ENCODE measurements around the gene UBTD1.
A peak's percentile ranks its signal among the peaks of the same experiment; 100 is the strongest.

Gene UBTD1

DNA sequence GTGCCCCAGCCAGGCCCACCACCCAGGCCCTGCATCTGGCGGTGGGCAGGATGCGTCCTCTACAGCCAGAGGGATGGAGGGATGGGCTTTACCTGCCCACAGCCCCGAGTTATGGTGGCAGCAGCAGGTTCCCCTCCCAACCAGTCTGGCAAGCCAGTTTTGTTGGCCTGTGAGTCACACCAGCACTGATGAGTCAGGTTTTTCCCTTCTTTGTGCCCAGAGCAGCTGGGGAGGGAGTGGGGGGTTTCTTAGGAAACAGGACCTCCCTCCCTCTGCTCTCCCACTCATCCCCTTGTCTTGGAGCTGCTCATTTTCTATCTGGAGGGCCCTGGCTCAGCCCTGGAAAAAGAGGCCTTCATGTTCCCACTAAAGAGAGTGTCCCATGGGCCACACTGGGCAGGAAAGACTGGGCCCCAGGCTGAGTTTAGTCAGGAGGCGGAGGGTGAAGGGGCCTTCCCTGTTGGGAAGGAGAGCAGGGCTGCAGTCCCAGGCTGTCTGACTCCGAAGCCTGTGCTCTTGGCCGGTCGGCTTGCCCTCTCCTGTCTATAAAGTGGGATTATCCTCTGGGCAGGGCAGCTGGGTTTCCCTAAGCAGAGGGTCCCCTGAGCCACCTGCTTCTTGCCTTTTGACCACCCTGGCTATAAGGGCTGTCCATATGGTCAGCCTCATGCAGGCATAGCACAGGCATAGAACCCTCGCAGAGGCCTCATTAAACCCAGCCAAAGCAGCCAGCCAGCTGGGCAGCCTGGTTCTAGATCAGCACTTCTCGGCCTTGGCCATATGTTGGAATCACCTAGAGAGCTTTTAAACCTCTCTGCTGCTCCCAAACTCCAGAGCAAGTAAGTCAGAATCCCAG lies 43.7 kb downstream of the UBTD1 start:
- peak overlapping the region; percentile 72 for H3K4ac ChIP-seq (ENCODE audit: low read depth, low read length)

DNA sequence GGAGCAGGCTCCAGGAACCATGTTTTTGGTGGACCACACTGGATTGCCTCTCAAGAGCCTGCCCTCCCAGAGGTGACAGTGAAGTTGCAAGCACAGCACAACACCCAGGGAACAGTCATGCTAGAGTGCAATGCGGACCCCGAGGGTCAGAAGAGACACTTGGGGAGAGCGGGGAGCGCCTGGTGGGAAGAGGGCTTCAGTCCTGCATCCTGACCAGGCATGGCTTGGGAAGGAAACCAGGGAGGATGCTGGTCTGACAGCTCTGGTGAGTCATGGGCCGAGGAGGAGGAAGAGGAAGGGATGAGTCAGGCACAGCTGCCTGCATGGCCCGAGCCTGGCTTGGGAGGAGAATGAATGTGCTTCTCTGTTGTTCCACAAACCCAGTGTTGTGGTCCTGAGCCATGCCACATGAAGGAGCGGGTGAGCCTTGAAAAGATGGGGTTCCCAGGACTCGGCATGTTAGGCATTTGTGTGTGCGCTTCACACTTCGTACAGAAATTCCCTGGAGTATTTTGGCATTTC lies 44.4 kb downstream of the UBTD1 start:
- Histone ChIP-seq H2BK5ac (ENCODE audit: low read depth, low read length, poor library complexity) (peak overlapping the region; percentile 97), H3K23ac (ENCODE audit: low read length) (no peak overlapping the region), H3K18ac (ENCODE audit: low read length) (peak overlapping the region; percentile 86), H3K14ac (ENCODE audit: low read length) (peak overlapping the region; percentile 68), H3K4me3 (ENCODE audit: low read depth, low read length) (no peak overlapping the region), H3K36me3 (ENCODE audit: control insufficient read depth in 1 of 2, insufficient read depth in 2 of 2, low read length in 2 of 2) (no peaks in the 10 kb centered on the region), H4K8ac (ENCODE audit: low read depth, low read length) (peak overlapping the region; percentile 86), H3K79me1 (ENCODE audit: low read length) (peaks cover 25% of the 10 kb centered on the region), H3K4ac (ENCODE audit: low read depth, low read length) (peak overlapping the region; percentile 72), H4K91ac (ENCODE audit: low read depth, low read length) (peak overlapping the region; percentile 98), H2BK12ac (ENCODE audit: low read length) (peak overlapping the region; percentile 91), H3K4me1 (ENCODE audit: control insufficient read depth in 1 of 2, insufficient read depth in 2 of 2, low read length in 2 of 2) (peaks cover 45% of the 10 kb centered on the region in 2 experiments), H3K9ac (ENCODE audit: low read length) (no peak overlapping the region), H3K27ac (ENCODE audit: low read depth, low read length) (peak overlapping the region; percentile 98), H2BK120ac (ENCODE audit: insufficient read depth, low read length, poor library complexity) (peak overlapping the region; percentile 99), H3K9me3 (ENCODE audit: insufficient read depth, low read depth, low read length) (no peaks in the 10 kb centered on the region), H3K79me2 (ENCODE audit: control insufficient read depth, insufficient read depth, low read length, poor library complexity) (peaks cover 2% of the 10 kb centered on the region), H4K12ac (ENCODE audit: low read depth, low read length) (peak overlapping the region; percentile 39), H3K4me2 (ENCODE audit: low read length) (peak overlapping the region; percentile 13), H2AFZ (ENCODE audit: insufficient read depth, low read length, poor library complexity) (no peak overlapping the region), H2AK5ac (ENCODE audit: low read length) (peak overlapping the region; percentile 13), H3K27me3 (ENCODE audit: insufficient read depth, low read length) (no peaks in the 10 kb centered on the region)
- WGBS (ENCODE audit: extremely low coverage, insufficient coverage, insufficient read length), result no CpG with 5 or more reads among the region's 10 CpGs
- peak; percentile 83 to 87 for DNase-seq

More for the DNA sequence above, 43.7 kb downstream of the UBTD1 start:
- Histone ChIP-seq H3K23ac (ENCODE audit: low read length) (no peak overlapping the region), H3K27me3 (ENCODE audit: insufficient read depth, low read length) (no peaks in the 10 kb centered on the region), H2AK5ac (ENCODE audit: low read length) (peak overlapping the region; percentile 89), H3K79me2 (ENCODE audit: control insufficient read depth, insufficient read depth, low read length, poor library complexity) (peaks cover 2% of the 10 kb centered on the region), H2BK12ac (ENCODE audit: low read length) (peak overlapping the region; percentile 91), H3K18ac (ENCODE audit: low read length) (peak overlapping the region; percentile 86), H3K36me3 (ENCODE audit: control insufficient read depth in 1 of 2, insufficient read depth in 2 of 2, low read length in 2 of 2) (peaks cover 0 to under 1% of the 10 kb centered on the region in 2 experiments), H3K79me1 (ENCODE audit: low read length) (peaks cover 25% of the 10 kb centered on the region), H3K9me3 (ENCODE audit: insufficient read depth, low read depth, low read length) (no peaks in the 10 kb centered on the region), H3K4me3 (ENCODE audit: low read depth, low read length) (no peak overlapping the region), H4K8ac (ENCODE audit: low read depth, low read length) (peak overlapping the region; percentile 86), H2BK120ac (ENCODE audit: insufficient read depth, low read length, poor library complexity) (peak overlapping the region; percentile 99), H4K91ac (ENCODE audit: low read depth, low read length) (peak overlapping the region; percentile 98), H2AFZ (ENCODE audit: insufficient read depth, low read length, poor library complexity) (peak overlapping the region; percentile 46), H3K4me1 (ENCODE audit: control insufficient read depth in 1 of 2, insufficient read depth in 2 of 2, low read length in 2 of 2) (peaks cover 46 to 49% of the 10 kb centered on the region in 2 experiments), H3K27ac (ENCODE audit: low read depth, low read length) (peak overlapping the region; percentile 98), H2BK5ac (ENCODE audit: low read depth, low read length, poor library complexity) (peak overlapping the region; percentile 97), H4K12ac (ENCODE audit: low read depth, low read length) (peak overlapping the region; percentile 56), H3K9ac (ENCODE audit: low read length) (no peak overlapping the region), H3K4me2 (ENCODE audit: low read length) (peak overlapping the region; percentile 6), H3K14ac (ENCODE audit: low read length) (peak overlapping the region; percentile 68)
- DNase-seq, result peak; percentile 92 to 94
- WGBS (ENCODE audit: extremely low coverage, insufficient coverage, insufficient read length), result no CpG with 5 or more reads among the region's 9 CpGs

GRCh38 chr10:97546456-97547270 lies 47.9 kb downstream of the UBTD1 start:
- H4K12ac ChIP-seq (ENCODE audit: low read depth, low read length), result no peak overlapping the region
- H4K91ac ChIP-seq (ENCODE audit: low read depth, low read length), result peak overlapping the region; percentile 65
- WGBS (ENCODE audit: extremely low coverage, insufficient coverage, insufficient read length), result no CpG with 5 or more reads among the region's 18 CpGs
- no peak overlapping the region for H3K9ac ChIP-seq (ENCODE audit: low read length)
- H4K8ac ChIP-seq (ENCODE audit: low read depth, low read length), result no peak overlapping the region
- no peak overlapping the region for H2BK120ac ChIP-seq (ENCODE audit: insufficient read depth, low read length, poor library complexity)
- no peak for DNase-seq
- H3K4me3 ChIP-seq (ENCODE audit: low read depth, low read length), result no peak overlapping the region
- H2BK12ac ChIP-seq (ENCODE audit: low read length), result peak overlapping the region; percentile 71
- peak overlapping the region; percentile 61 for H2AK5ac ChIP-seq (ENCODE audit: low read length)
- no peak overlapping the region for H2AFZ ChIP-seq (ENCODE audit: insufficient read depth, low read length, poor library complexity)
- peaks cover 35% of the 10 kb centered on the region for H3K79me1 ChIP-seq (ENCODE audit: low read length)
- no peak overlapping the region for H3K4me2 ChIP-seq (ENCODE audit: low read length)
- no peak overlapping the region for H2BK5ac ChIP-seq (ENCODE audit: low read depth, low read length, poor library complexity)
- H3K79me2 ChIP-seq (ENCODE audit: control insufficient read depth, insufficient read depth, low read length, poor library complexity), result peaks cover 2% of the 10 kb centered on the region
- peaks cover 51 to 52% of the 10 kb centered on the region in 2 experiments for H3K4me1 ChIP-seq (ENCODE audit: control insufficient read depth in 1 of 2, insufficient read depth in 2 of 2, low read length in 2 of 2)
- H3K23ac ChIP-seq (ENCODE audit: low read length), result no peak overlapping the region
- H3K9me3 ChIP-seq (ENCODE audit: insufficient read depth, low read depth, low read length), result no peaks in the 10 kb centered on the region
- peak overlapping the region; percentile 21 for H3K4ac ChIP-seq (ENCODE audit: low read depth, low read length)
- peak overlapping the region; percentile 55 for H3K18ac ChIP-seq (ENCODE audit: low read length)
- peak overlapping the region; percentile 38 for H3K14ac ChIP-seq (ENCODE audit: low read length)
- no peaks in the 10 kb centered on the region for H3K36me3 ChIP-seq (ENCODE audit: control insufficient read depth in 1 of 2, insufficient read depth in 2 of 2, low read length in 2 of 2)
- no peak overlapping the region for H3K27ac ChIP-seq (ENCODE audit: low read depth, low read length)
- H3K27me3 ChIP-seq (ENCODE audit: insufficient read depth, low read length), result no peaks in the 10 kb centered on the region

- no peak overlapping the region for H4K8ac ChIP-seq (ENCODE audit: low read depth, low read length)
- H3K14ac ChIP-seq (ENCODE audit: low read length), result peak overlapping the region; percentile 38
- no peaks in the 10 kb centered on the region for H3K9me3 ChIP-seq (ENCODE audit: insufficient read depth, low read depth, low read length)
- peak overlapping the region; percentile 55 for H3K18ac ChIP-seq (ENCODE audit: low read length)
- peaks cover 31% of the 10 kb centered on the region for H3K79me1 ChIP-seq (ENCODE audit: low read length)
- peak overlapping the region; percentile 71 for H2BK12ac ChIP-seq (ENCODE audit: low read length)
- no peak overlapping the region for H2AFZ ChIP-seq (ENCODE audit: insufficient read depth, low read length, poor library complexity)
- no peak overlapping the region for H3K4me2 ChIP-seq (ENCODE audit: low read length)
- H3K9ac ChIP-seq (ENCODE audit: low read length), result no peak overlapping the region
- H3K27me3 ChIP-seq (ENCODE audit: insufficient read depth, low read length), result no peaks in the 10 kb centered on the region
- H3K4me3 ChIP-seq (ENCODE audit: low read depth, low read length), result no peak overlapping the region
- peak overlapping the region; percentile 21 for H3K4ac ChIP-seq (ENCODE audit: low read depth, low read length)
- DNase-seq, result no peak
- no CpG with 5 or more reads among the region's 4 CpGs for WGBS (ENCODE audit: extremely low coverage, insufficient coverage, insufficient read length)
- peaks cover 2% of the 10 kb centered on the region for H3K79me2 ChIP-seq (ENCODE audit: control insufficient read depth, insufficient read depth, low read length, poor library complexity)
- H2AK5ac ChIP-seq (ENCODE audit: low read length), result peak overlapping the region; percentile 61
- peak overlapping the region; percentile 65 for H4K91ac ChIP-seq (ENCODE audit: low read depth, low read length)
- H3K36me3 ChIP-seq (ENCODE audit: control insufficient read depth in 1 of 2, insufficient read depth in 2 of 2, low read length in 2 of 2), result no peaks in the 10 kb centered on the region
- no peak overlapping the region for H2BK120ac ChIP-seq (ENCODE audit: insufficient read depth, low read length, poor library complexity)
- peaks cover 47 to 48% of the 10 kb centered on the region in 2 experiments for H3K4me1 ChIP-seq (ENCODE audit: control insufficient read depth in 1 of 2, insufficient read depth in 2 of 2, low read length in 2 of 2)
- no peak overlapping the region for H3K23ac ChIP-seq (ENCODE audit: low read length)
- no peak overlapping the region for H3K27ac ChIP-seq (ENCODE audit: low read depth, low read length)
- H2BK5ac ChIP-seq (ENCODE audit: low read depth, low read length, poor library complexity), result no peak overlapping the region
- H4K12ac ChIP-seq (ENCODE audit: low read depth, low read length), result no peak overlapping the region
These were observed 48.5 kb downstream of the UBTD1 start for GRCh38 chr10:97547271-97547600.
